DLD1 (cell line): ENCODE data around the gene RAG1.

Source experiments
- in situ Hi-C: cut with HindIII; loops from 2 replicates; pipeline ENCODE4 v1.10.0; 2017; ENCODE audit warnings: low sequenced_read_pairs

Gene RAG1

GRCh38 chr11:36627006-36627405 is 59.2 kb downstream of the RAG1 start:
- in situ Hi-C loops = no loop called here

- in situ Hi-C loops = no loop called here
Measured at GRCh38 chr11:36627471-36627870, 59.7 kb downstream of the RAG1 start.

- in situ Hi-C loops = no loop called here
Measured at GRCh38 chr11:36628141-36628540, 60.3 kb downstream of the RAG1 start.

- in situ Hi-C loops = no loop called here
Measured at GRCh38 chr11:36628765-36629244, 61.0 kb downstream of the RAG1 start.
